Gastroesophageal sphincter (tissue), 4 donors: Measurements from ENCODE around the gene GPN3. TPM values are rescaled to one million over a fixed set of nuclear protein-coding genes. Genes with fewer than 3 reads are reported as not detected.
"Not testable (repeated sequence)": the region's sequence is repeated elsewhere in the genome, so short reads cannot be mapped to it uniquely, and the experiment has no call there.

Experiments
- ATAC-seq: fragments of 150-250 bp; one replicate; pipeline ENCODE4 v1.9.1; 2016; ENCODE audit warnings: mild to moderate bottlenecking, moderate library complexity
- H3K27ac ChIP-seq, 4 donors: fragments of 200-600 bp; sonication (generic) in 3 of 4; 1 replicate in 3 of 4; 2 replicates in 1 of 4; pipeline ENCODE4 v1.5.1; 2016 to 2019
- H3K27me3 ChIP-seq: fragments of 200-600 bp; sonication (generic); one replicate; pipeline ENCODE4 v1.5.1; 2019
- H3K36me3 ChIP-seq, 2 donors: fragments of 200-600 bp; sonication (generic); one replicate each; pipeline ENCODE4 v1.5.1; 2019; ENCODE audit warnings: control low read depth in 1 of 2
- H3K4me1 ChIP-seq, 3 donors: fragments of 200-600 bp; sonication (generic); 1 replicate in 2 of 3; 2 replicates in 1 of 3; pipeline ENCODE4 v1.5.1; 2016 to 2019; ENCODE audit warnings: control low read depth in 2 of 3
- H3K4me3 ChIP-seq, 2 donors: fragments of 200-600 bp; sonication (generic); one replicate each; pipeline ENCODE4 v1.5.1; 2019; ENCODE audit warnings: mild to moderate bottlenecking in 1 of 2, moderate library complexity in 1 of 2
- H3K9me3 ChIP-seq, 3 donors: fragments of 200-600 bp; sonication (generic); one replicate each; pipeline ENCODE4 v1.5.1; 2017 to 2019; ENCODE audit warnings: control low read depth in 2 of 3
- EP300 ChIP-seq: sonication (generic); formaldehyde crosslinking; IDR thresholded peaks from one replicate; pipeline ENCODE4 v1.6.1; 2017; ENCODE audit warnings: antibody characterized with exemption, mild to moderate bottlenecking
- POLR2A ChIP-seq, 2 donors: fragments of 450-650 bp; IDR thresholded peaks; one replicate each; pipeline ENCODE4 v1.6.1; 2017; ENCODE audit warnings: antibody characterized with exemption in 2 of 2, mild to moderate bottlenecking in 2 of 2, moderate library complexity in 1 of 2
- POLR2AphosphoS5 ChIP-seq: sonication (generic); formaldehyde crosslinking; IDR thresholded peaks from one replicate; pipeline ENCODE4 v1.6.1; 2017; ENCODE audit warnings: antibody characterized with exemption
- WGBS, 2 donors: methylation state at CpG; one replicate each; pipeline ENCODE4 v1.1.5; 2018; ENCODE audit warnings: low coverage in 1 of 2; 5-methylcytosine and 5-hydroxymethylcytosine counted together
- total RNA-seq, 4 donors: library from RNA; depleted of rRNA; stranded (reverse); fragments of >200 nt; gene quantifications; one replicate each; pipeline ENCODE4 v1.1.0, GENCODE V29; 2016
- TF ChIP-seq, protein P1 (sequence below), 4 experiments: fragments of 200-600 bp in 2 of 4; fragments of 450-650 bp in 2 of 4; sonication (generic) in 1 of 4; IDR thresholded peaks; one replicate each; pipeline ENCODE4 v1.5.1; 2017 to 2019; ENCODE audit warnings: antibody characterized with exemption in 4 of 4, mild to moderate bottlenecking in 2 of 4, moderate library complexity in 2 of 4

The GPN3 gene
- total RNA-seq, 4 donors from 2014 or later, result 11.8 to 42.2 (median 21.5) TPM

DNA sequence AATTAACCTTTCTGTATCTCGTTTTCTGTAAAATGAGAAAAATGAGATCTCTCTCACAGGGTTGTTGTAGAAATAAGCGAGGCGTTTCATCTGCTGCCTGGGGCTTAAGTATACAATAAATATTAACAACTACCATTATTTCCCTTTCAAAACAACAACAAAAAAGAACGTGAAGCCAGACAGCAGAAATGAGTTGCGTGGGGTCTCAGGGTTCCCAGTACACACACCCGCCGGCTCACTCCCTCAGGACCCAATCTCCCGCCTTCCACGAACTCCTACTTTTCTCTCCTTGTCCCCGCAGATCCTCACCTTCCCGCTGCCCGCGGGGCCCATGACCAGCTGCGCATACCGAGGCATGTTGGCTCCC is 227 bp downstream of the GPN3 start:
- H3K27me3 ChIP-seq, result no peaks in the 10 kb centered on the region
- peaks cover 0 to 27% of the 10 kb centered on the region in 2 donors for H3K36me3 ChIP-seq
- H3K4me3 ChIP-seq, result peak overlapping the region; percentile 74 to 90
- 0% methylated on average over 12 to 15 of the region's 15 CpGs for WGBS, 2 donors
- peak overlapping the region; percentile 85 to 99 (median 98) for H3K27ac ChIP-seq
- TF ChIP-seq, protein P1, sequence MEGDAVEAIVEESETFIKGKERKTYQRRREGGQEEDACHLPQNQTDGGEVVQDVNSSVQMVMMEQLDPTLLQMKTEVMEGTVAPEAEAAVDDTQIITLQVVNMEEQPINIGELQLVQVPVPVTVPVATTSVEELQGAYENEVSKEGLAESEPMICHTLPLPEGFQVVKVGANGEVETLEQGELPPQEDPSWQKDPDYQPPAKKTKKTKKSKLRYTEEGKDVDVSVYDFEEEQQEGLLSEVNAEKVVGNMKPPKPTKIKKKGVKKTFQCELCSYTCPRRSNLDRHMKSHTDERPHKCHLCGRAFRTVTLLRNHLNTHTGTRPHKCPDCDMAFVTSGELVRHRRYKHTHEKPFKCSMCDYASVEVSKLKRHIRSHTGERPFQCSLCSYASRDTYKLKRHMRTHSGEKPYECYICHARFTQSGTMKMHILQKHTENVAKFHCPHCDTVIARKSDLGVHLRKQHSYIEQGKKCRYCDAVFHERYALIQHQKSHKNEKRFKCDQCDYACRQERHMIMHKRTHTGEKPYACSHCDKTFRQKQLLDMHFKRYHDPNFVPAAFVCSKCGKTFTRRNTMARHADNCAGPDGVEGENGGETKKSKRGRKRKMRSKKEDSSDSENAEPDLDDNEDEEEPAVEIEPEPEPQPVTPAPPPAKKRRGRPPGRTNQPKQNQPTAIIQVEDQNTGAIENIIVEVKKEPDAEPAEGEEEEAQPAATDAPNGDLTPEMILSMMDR (IDR thresholded peaks at IDR 0.05), result no peak
- peak in 1 of 2 donors; percentile 87 for TF ChIP-seq POLR2A (IDR thresholded peaks at IDR 0.05)
- H3K9me3 ChIP-seq, result no peaks in the 10 kb centered on the region
- no peak for ATAC-seq
- H3K4me1 ChIP-seq, result peaks cover 4 to 40% (median 9%) of the 10 kb centered on the region in 3 donors

DNA sequence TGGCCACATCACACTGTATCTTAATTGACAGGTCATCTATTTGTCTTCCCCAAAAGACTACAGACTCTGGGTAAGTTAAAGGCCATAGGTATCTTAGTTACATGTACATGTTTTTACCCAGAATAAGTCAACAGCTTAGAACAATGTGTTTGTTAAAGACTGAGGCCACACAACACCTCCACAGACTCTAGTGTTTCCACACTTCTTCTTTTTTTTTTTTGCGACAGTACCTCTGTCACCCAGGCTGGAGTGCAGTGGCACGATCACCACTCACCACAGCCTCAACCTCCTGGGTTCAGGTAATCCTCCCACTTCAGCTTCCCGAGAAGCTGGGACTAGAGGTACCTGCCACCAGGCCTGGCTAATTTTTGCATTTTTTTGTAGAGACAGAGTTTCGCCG is 1.3 kb downstream of the GPN3 start:
- Histone ChIP-seq H3K27me3 (no peaks in the 10 kb centered on the region), H3K4me3 (peak overlapping the region in 1 of 2 donors; percentile 90), H3K9me3 (no peaks in the 10 kb centered on the region), H3K36me3 (peaks cover 0 to 37% of the 10 kb centered on the region in 2 donors), H3K4me1 (peaks cover 4 to 40% (median 9%) of the 10 kb centered on the region in 3 donors), H3K27ac (no peak overlapping the region)
- TF ChIP-seq POLR2AphosphoS5 (no peak), EP300 (no peak), POLR2A (IDR thresholded peaks at IDR 0.05) (no peak)
- TF ChIP-seq, protein P1 (IDR thresholded peaks at IDR 0.05), result no peak
- ATAC-seq, result no peak
- 66% methylated on average over 4 to 5 of the region's 5 CpGs for WGBS, 2 donors

DNA sequence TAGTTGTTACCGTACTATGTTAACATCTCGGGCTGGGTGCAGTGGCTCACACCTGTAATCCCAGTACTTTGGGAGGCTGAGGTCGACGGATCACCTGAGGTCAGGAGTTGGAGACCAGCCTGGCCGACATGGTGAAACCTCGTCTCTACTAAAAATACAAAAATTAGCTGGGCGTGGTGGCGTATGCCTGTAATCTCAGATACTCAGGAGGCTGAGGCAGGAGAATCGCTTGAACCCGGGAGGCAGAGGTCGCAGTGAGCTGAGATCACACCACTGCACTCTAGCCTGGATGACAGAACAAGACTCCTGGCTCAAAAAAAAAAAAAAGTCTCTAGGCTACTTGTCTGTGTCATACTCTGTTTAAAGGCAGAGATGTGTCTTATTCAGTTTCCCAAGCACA is 2.3 kb downstream of the GPN3 start:
- not testable (repeated sequence) for H3K4me3 ChIP-seq, ATAC-seq, H3K9me3 ChIP-seq, H3K27ac ChIP-seq, H3K27me3 ChIP-seq
- H3K4me1 ChIP-seq, result peaks cover 4 to 40% (median 9%) of the 10 kb centered on the region in 3 donors
- 88 to 89% methylated on average over 5 to 11 of the region's 11 CpGs for WGBS, 2 donors
- peaks cover 0 to 48% of the 10 kb centered on the region in 2 donors for H3K36me3 ChIP-seq

DNA sequence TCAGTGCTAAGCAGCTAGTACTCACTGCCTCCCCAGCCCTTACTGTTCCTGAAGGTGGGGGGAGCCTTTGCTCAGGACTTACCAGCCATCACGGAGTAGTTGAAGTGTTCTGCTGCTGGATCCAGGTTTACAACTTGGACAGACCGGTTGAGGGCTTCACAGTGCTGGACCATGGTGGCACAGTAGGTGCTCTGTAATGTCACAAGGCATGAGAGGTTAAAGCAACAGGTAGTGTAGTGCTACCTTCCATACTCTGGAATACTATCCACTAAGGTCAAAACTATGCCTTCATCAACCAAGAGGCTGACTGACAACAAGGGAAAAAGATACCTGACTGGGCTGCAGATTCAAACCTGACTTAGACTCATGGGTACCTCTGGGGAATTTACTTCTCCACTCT is 3.0 kb downstream of the GPN3 start:
- 92% methylated on average over 2 of the region's 2 CpGs; no CpG with 5 or more reads in 1 of the 2 donors for WGBS, 2 donors
- H3K27me3 ChIP-seq, result no peaks in the 10 kb centered on the region
- peaks cover 0 to 55% of the 10 kb centered on the region in 2 donors for H3K36me3 ChIP-seq
- no peak for ATAC-seq
- no peak overlapping the region for H3K4me3 ChIP-seq
- peaks cover 4 to 38% (median 9%) of the 10 kb centered on the region in 3 donors for H3K4me1 ChIP-seq
- H3K9me3 ChIP-seq, result no peaks in the 10 kb centered on the region
- H3K27ac ChIP-seq, result no peak overlapping the region
- TF ChIP-seq, protein P1 (IDR thresholded peaks at IDR 0.05), result no peak
- TF ChIP-seq POLR2A (IDR thresholded peaks at IDR 0.05), result no peak
- no peak for TF ChIP-seq POLR2AphosphoS5
- no peak for TF ChIP-seq EP300

DNA sequence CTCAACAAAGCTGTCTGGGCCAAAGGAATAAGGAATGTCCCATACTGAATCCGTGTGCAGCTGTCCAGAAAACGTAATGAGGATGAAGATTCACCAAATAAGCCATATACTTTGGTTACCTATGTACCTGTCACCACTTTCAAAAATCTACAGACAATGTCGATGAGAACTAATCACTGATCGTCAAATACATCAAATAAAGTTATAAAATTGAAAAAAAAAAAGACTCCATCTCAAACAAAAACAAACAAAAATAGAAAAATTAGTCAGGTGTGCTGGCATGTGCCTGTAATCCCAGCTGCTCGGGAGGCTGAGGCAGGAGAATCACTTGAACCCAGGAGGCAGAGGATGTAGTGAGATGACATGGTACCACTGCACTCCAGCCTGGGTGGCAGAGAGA is 6.9 kb downstream of the GPN3 start:
- not testable (repeated sequence) for H3K9me3 ChIP-seq, H3K27ac ChIP-seq, H3K27me3 ChIP-seq, ATAC-seq, H3K4me3 ChIP-seq, H3K4me1 ChIP-seq
- peaks cover 0 to 93% of the 10 kb centered on the region in 2 donors for H3K36me3 ChIP-seq
- WGBS, 2 donors, result 74 to 83% methylated on average over 1 to 5 of the region's 5 CpGs

DNA sequence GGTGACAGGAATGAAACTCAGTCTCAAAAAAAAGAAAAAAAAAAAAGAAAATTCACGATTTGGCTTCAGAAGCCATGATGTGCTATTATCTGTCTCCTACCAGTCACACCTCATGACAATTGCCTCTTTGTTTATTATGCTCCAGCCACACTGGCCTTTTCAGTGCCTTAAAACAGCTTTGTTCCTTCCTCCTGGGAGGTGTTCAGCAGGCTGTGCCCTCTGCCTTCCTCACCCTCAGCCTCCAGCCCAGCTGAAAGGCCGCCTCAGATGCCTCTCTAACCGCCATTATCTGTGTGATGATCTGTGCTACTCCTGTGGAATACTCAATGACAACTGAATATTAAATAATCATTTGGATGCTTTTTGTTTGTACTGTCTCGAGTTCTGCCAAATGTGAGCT is 9.3 kb downstream of the GPN3 start:
- Histone ChIP-seq H3K9me3 (no peaks in the 10 kb centered on the region), H3K27ac (no peak overlapping the region), H3K4me3 (no peak overlapping the region), H3K36me3 (peaks cover 0 to 100% of the 10 kb centered on the region in 2 donors), H3K27me3 (no peaks in the 10 kb centered on the region), H3K4me1 (no peaks in the 10 kb centered on the region)
- WGBS, 2 donors, result 72 to 86% methylated on average over 4 of the region's 4 CpGs
- ATAC-seq, result no peak
- TF ChIP-seq POLR2AphosphoS5 (no peak), POLR2A (IDR thresholded peaks at IDR 0.05) (no peak), EP300 (no peak)
- TF ChIP-seq, protein P1 (IDR thresholded peaks at IDR 0.05), result no peak
